Right atrium auricular region (tissue), 2 donors: Measurements from ENCODE around the gene PUS3. TPM values are rescaled to one million over a fixed set of nuclear protein-coding genes. Genes with fewer than 3 reads are reported as not detected.
A peak's percentile ranks its signal among the peaks of the same experiment; 100 is the strongest.

Experiments used
- DNase-seq: peaks from one replicate; pipeline ENCODE4 v3.0.0-alpha.2; 2019; ENCODE audit warnings: low spot score
- H3K27ac ChIP-seq, 2 donors: fragments of 200-600 bp; sonication (generic); 1 replicate in 1 of 2; 2 replicates in 1 of 2; pipeline ENCODE4 v1.5.1; 2016 to 2019
- H3K27me3 ChIP-seq, 2 donors: fragments of 200-600 bp; sonication (generic); one replicate each; pipeline versions ENCODE4 v1.5.1 to v1.6.0; 2017 to 2019
- H3K36me3 ChIP-seq: fragments of 200-600 bp; sonication (generic); one replicate; pipeline ENCODE4 v1.5.1; 2016
- H3K4me1 ChIP-seq, 2 donors: fragments of 200-600 bp; sonication (generic); one replicate each; pipeline versions ENCODE4 v1.5.1 to v1.6.0; 2017 to 2019
- H3K4me3 ChIP-seq, 2 donors: fragments of 200-600 bp; sonication (generic); 1 replicate in 1 of 2; 2 replicates in 1 of 2; pipeline ENCODE4 v1.5.1; 2017 to 2019; ENCODE audit warnings: mild to moderate bottlenecking in 1 of 2, moderate library complexity in 1 of 2
- H3K9me3 ChIP-seq, 2 donors: fragments of 200-600 bp; sonication (generic); one replicate each; pipeline ENCODE4 v1.5.1; 2019
- CTCF ChIP-seq, 2 donors: fragments of 200-600 bp; sonication (generic); IDR thresholded peaks; one replicate each; pipeline ENCODE4 v1.5.1; 2019; ENCODE audit warnings: antibody characterized with exemption in 2 of 2
- total RNA-seq, 2 donors: library from RNA; depleted of rRNA; stranded (reverse); fragments of >200 nt; gene quantifications; one replicate each; pipeline ENCODE4 v1.1.0, GENCODE V29; 2016

The PUS3 gene
- total RNA-seq, 2 donors from 2014 or later = 3.1 to 8.7 TPM

GRCh38 chr11:125941619-125942611 is 38.9 kb upstream of the PUS3 start:
- peak; percentile 68 for DNase-seq
- no peaks in the 10 kb centered on the region for H3K36me3 ChIP-seq
- TF ChIP-seq CTCF (IDR thresholded peaks at IDR 0.05) = peak; percentile 45 to 75
- H3K27ac ChIP-seq = peak overlapping the region in 1 of 2 donors; percentile 5
- no peak overlapping the region for H3K4me3 ChIP-seq
- no peaks in the 10 kb centered on the region for H3K9me3 ChIP-seq
- H3K4me1 ChIP-seq = peaks cover 0 to 13% of the 10 kb centered on the region in 2 donors
- H3K27me3 ChIP-seq = no peaks in the 10 kb centered on the region

DNA sequence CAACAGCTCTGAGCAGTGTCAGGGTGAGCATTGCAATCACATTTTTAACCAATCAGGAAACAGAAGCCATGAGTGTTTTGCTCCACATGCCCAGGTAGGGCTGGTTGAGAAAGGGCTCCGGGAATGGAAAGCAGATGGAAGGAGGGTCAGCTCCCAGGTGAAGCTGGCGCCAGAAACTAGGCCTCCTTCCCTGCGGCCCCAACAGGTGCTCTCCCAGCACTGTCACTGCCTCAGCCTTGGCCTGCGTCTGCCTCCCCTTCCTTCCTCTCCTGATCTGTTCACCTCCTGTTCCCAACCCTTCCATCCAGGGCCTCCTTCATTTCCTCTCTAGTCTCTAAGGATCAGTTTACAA is 38.2 kb upstream of the PUS3 start:
- peaks cover 0 to 13% of the 10 kb centered on the region in 2 donors for H3K4me1 ChIP-seq
- H3K36me3 ChIP-seq = no peaks in the 10 kb centered on the region
- no peaks in the 10 kb centered on the region for H3K9me3 ChIP-seq
- peak overlapping the region in 1 of 2 donors; percentile 5 for H3K27ac ChIP-seq
- DNase-seq = peak; percentile 18
- H3K4me3 ChIP-seq = no peak overlapping the region
- no peak for TF ChIP-seq CTCF (IDR thresholded peaks at IDR 0.05)
- H3K27me3 ChIP-seq = no peaks in the 10 kb centered on the region

GRCh38 chr11:125940145-125940544 is 37.1 kb upstream of the PUS3 start:
- H3K4me1 ChIP-seq = peaks cover 0 to 13% of the 10 kb centered on the region in 2 donors
- no peak overlapping the region for H3K4me3 ChIP-seq
- no peak overlapping the region for H3K27ac ChIP-seq
- no peaks in the 10 kb centered on the region for H3K27me3 ChIP-seq
- DNase-seq = peak; percentile 46
- H3K36me3 ChIP-seq = no peaks in the 10 kb centered on the region
- no peak for TF ChIP-seq CTCF (IDR thresholded peaks at IDR 0.05)
- H3K9me3 ChIP-seq = no peaks in the 10 kb centered on the region

- DNase-seq = peak; percentile 57
- TF ChIP-seq CTCF (IDR thresholded peaks at IDR 0.05) = no peak
Observed at GRCh38 chr11:125939081-125939521, 36.1 kb upstream of the PUS3 start.

DNA sequence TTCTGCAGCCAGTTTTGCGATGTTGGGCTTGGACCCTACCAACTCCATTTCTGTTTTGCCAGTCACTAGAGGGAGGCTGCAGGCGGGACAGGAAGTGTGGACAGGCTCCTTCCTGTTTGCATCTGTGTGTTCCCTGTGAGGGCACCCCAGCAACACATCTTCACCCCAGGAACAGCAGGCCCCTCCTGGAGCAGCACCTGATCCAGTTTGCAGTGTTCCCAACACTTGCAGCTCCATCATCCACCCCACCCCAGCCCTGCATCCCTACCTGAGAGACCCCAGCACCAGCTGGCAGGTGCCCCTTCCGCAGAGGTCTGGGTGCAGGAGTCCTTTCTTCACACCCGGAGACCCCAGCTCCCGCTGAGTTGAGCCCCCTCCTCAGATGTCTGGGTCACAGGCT is 35.4 kb upstream of the PUS3 start:
- no peak overlapping the region for H3K27ac ChIP-seq
- DNase-seq = peak; percentile 44
- no peaks in the 10 kb centered on the region for H3K9me3 ChIP-seq
- no peaks in the 10 kb centered on the region for H3K27me3 ChIP-seq
- no peak overlapping the region for H3K4me3 ChIP-seq
- H3K4me1 ChIP-seq = peaks cover 0 to 13% of the 10 kb centered on the region in 2 donors
- no peaks in the 10 kb centered on the region for H3K36me3 ChIP-seq
- TF ChIP-seq CTCF (IDR thresholded peaks at IDR 0.05) = no peak

More at GRCh38 chr11:125939081-125939521, 36.1 kb upstream of the PUS3 start:
- H3K4me3 ChIP-seq = no peak overlapping the region
- no peaks in the 10 kb centered on the region for H3K9me3 ChIP-seq
- no peaks in the 10 kb centered on the region for H3K36me3 ChIP-seq
- H3K4me1 ChIP-seq = peaks cover 0 to 13% of the 10 kb centered on the region in 2 donors
- no peak overlapping the region for H3K27ac ChIP-seq
- H3K27me3 ChIP-seq = no peaks in the 10 kb centered on the region
